ENCODE results near the gene SMYD5. TPM values are rescaled to one million over a fixed set of nuclear protein-coding genes. Genes with fewer than 3 reads are reported as not detected.
"Not testable (repeated sequence)": the region's sequence is repeated elsewhere in the genome, so short reads cannot be mapped to it uniquely, and the experiment has no call there.

Gene SMYD5
- 48.7 and 51.4 TPM in 2 replicates for total RNA-seq

- Mint-ChIP-seq H3K27me3 (ENCODE audit: low read depth) (peaks cover 9% of the 10 kb centered on the region), H3K4me1 (ENCODE audit: low read depth) (peaks cover 26% of the 10 kb centered on the region), H3K27ac (peak within 1 kb of the TSS; percentile 96), H3K36me3 (ENCODE audit: low read depth) (no peaks in the 10 kb centered on the region), H3K9me3 (no peaks in the 10 kb centered on the region), H3K4me3 (ENCODE audit: low read depth) (peak within 1 kb of the TSS; percentile 100)
- peak; percentile 86 for DNase-seq (ENCODE audit: low spot score)
- intact Hi-C loops (cut with micrococcal nuclease): loop anchor here (1.0 to 5.0 kb wide), 5 partner anchors 19 to 172 kb away; partner anchors contain the start of genes EGR4, PRADC1 and SFXN5
Measured at GRCh38 chr2:73214120-73215035, at the start of gene SMYD5. Gene SMYD5, plus strand, starts transcription at chr2:73214245. Its CDS starts 22 bp downstream, at chr2:73214267.

DNA sequence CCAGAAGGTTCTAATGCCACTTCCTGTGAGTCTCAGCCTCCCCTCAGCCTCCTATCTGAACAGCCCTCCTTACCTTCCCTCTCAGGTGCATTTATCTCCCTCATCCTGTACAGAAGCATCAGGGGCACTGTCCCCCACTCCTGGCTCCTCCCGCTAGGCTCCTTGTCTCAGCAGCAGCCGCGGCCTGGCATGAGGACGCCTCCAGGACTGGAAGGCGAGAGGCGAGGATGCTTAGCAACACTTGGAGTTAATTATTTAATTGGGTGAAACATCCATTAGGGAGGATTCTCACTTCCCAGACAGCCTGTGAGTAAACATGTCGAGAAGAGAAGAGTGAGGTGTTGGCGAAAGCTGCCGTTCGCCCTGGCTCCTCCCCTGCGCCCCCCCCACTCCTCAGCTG lies 48.1 kb upstream of the SMYD5 start:
- H3K4me3 Mint-ChIP-seq (ENCODE audit: low read depth); intact Hi-C loops (cut with micrococcal nuclease); H3K4me1 Mint-ChIP-seq (ENCODE audit: low read depth); H3K27ac Mint-ChIP-seq; H3K9me3 Mint-ChIP-seq; H3K36me3 Mint-ChIP-seq (ENCODE audit: low read depth); DNase-seq (ENCODE audit: low spot score); H3K27me3 Mint-ChIP-seq (ENCODE audit: low read depth): not testable (repeated sequence)

DNA sequence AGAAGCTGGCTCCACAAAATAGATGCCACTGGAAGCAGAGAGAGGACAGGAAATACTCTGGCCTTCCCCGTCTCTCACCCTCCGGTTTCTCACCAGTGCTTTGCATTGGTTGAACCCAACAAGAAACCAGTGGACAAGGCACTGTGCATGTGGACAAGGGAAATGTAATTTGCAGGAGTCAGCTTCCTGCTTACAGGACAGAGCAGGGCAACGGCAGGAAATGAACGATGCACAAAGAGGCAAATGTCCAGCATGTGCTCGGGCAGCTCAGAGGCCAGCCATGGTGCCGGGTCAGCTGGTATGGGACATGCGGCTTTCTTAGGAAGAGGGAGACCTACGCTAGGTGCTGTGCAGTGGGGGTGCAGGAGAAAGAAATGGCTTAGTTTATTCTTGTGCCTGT lies 47.2 kb upstream of the SMYD5 start:
- DNase-seq (ENCODE audit: low spot score); H3K4me3 Mint-ChIP-seq (ENCODE audit: low read depth); intact Hi-C loops (cut with micrococcal nuclease); H3K36me3 Mint-ChIP-seq (ENCODE audit: low read depth); H3K27me3 Mint-ChIP-seq (ENCODE audit: low read depth); H3K9me3 Mint-ChIP-seq; H3K4me1 Mint-ChIP-seq (ENCODE audit: low read depth); H3K27ac Mint-ChIP-seq: not testable (repeated sequence)

- peaks cover 12% of the 10 kb centered on the region for H3K27me3 Mint-ChIP-seq (ENCODE audit: low read depth)
- H3K36me3 Mint-ChIP-seq (ENCODE audit: low read depth); H3K4me1 Mint-ChIP-seq (ENCODE audit: low read depth); H3K4me3 Mint-ChIP-seq (ENCODE audit: low read depth); H3K9me3 Mint-ChIP-seq; DNase-seq (ENCODE audit: low spot score); H3K27ac Mint-ChIP-seq; intact Hi-C loops (cut with micrococcal nuclease): not testable (repeated sequence)
Measured at GRCh38 chr2:73168348-73168747, 45.7 kb upstream of the SMYD5 start.

DNA sequence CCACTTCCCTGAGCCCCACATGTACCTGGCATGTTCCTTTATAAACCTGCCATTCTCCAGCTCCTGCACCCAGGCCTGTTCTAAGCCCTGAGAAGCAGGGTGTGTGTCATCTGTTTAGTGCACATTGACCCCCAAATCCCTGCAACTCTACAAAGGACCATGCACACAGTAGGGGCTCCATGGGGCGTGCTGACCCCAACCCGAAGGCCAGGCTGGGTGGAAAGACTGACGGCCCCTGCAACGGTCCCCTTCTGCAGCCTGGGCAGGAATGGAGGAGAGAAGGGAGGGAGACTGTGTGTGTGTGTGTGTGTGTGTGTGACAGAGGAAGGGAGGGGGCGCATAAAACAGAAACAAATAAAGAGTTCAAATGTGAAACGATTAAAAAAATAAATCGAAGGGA lies 43.7 kb upstream of the SMYD5 start:
- H3K36me3 Mint-ChIP-seq (ENCODE audit: low read depth); H3K4me3 Mint-ChIP-seq (ENCODE audit: low read depth); H3K9me3 Mint-ChIP-seq; H3K4me1 Mint-ChIP-seq (ENCODE audit: low read depth); DNase-seq (ENCODE audit: low spot score); H3K27ac Mint-ChIP-seq; intact Hi-C loops (cut with micrococcal nuclease): not testable (repeated sequence)
- H3K27me3 Mint-ChIP-seq (ENCODE audit: low read depth): peaks cover 27% of the 10 kb centered on the region

DNA sequence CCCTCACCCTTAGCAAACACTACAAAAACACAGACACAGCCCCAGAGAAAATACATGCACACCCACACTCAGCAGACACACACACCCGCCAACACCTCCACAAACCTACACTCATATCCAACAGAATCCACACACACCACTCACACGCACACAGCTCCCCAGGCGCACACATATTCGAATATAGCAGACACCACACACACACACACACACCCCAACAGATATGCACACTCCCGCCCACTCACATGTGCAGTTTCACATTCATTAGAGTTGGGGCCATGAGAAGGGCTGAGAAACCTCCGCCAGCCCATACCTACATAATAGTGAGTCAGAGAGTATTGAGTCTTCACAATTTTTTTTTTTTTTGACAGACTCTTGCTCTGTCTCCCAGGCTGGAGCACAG lies 41.1 kb upstream of the SMYD5 start:
- Mint-ChIP-seq H3K27ac (no peak overlapping the region), H3K36me3 (ENCODE audit: low read depth) (no peaks in the 10 kb centered on the region), H3K4me1 (ENCODE audit: low read depth) (peaks cover 17% of the 10 kb centered on the region), H3K27me3 (ENCODE audit: low read depth) (peaks cover 41% of the 10 kb centered on the region), H3K4me3 (ENCODE audit: low read depth) (no peak overlapping the region), H3K9me3 (no peaks in the 10 kb centered on the region)
- intact Hi-C loops (cut with micrococcal nuclease): no loop called here
- DNase-seq (ENCODE audit: low spot score): no peak

GRCh38 chr2:73173781-73174180 lies 40.3 kb upstream of the SMYD5 start:
- H3K27me3 Mint-ChIP-seq (ENCODE audit: low read depth): peaks cover 47% of the 10 kb centered on the region
- H3K4me1 Mint-ChIP-seq (ENCODE audit: low read depth): peaks cover 17% of the 10 kb centered on the region
- H3K9me3 Mint-ChIP-seq: no peaks in the 10 kb centered on the region
- no peak overlapping the region for H3K27ac Mint-ChIP-seq
- no peak for DNase-seq (ENCODE audit: low spot score)
- H3K36me3 Mint-ChIP-seq (ENCODE audit: low read depth): no peaks in the 10 kb centered on the region
- intact Hi-C loops (cut with micrococcal nuclease): no loop called here
- no peak overlapping the region for H3K4me3 Mint-ChIP-seq (ENCODE audit: low read depth)

DNA sequence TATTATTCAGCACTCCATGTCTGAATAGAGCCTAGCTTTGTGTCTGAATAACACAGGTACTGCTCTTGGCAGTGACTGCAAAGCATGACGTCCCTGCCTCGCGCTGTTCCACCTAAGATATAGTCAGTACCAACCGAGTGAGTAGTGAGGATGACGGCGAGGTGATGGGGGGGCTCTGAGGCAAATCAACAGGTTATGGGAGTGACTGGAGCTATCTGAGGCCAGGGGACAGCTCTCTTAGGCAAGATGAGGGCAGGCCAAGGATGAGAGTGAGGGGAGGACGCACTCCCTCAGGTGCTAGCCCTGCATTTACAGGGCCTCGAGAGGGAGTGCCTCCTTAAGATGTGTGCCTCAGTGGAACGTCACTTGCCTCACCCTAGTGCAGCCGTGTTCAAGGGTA lies 39.8 kb upstream of the SMYD5 start:
- H3K9me3 Mint-ChIP-seq: no peaks in the 10 kb centered on the region
- intact Hi-C loops (cut with micrococcal nuclease): no loop called here
- peaks cover 17% of the 10 kb centered on the region for H3K4me1 Mint-ChIP-seq (ENCODE audit: low read depth)
- peaks cover 46% of the 10 kb centered on the region for H3K27me3 Mint-ChIP-seq (ENCODE audit: low read depth)
- no peak overlapping the region for H3K4me3 Mint-ChIP-seq (ENCODE audit: low read depth)
- no peaks in the 10 kb centered on the region for H3K36me3 Mint-ChIP-seq (ENCODE audit: low read depth)
- no peak overlapping the region for H3K27ac Mint-ChIP-seq
- no peak for DNase-seq (ENCODE audit: low spot score)

DNA sequence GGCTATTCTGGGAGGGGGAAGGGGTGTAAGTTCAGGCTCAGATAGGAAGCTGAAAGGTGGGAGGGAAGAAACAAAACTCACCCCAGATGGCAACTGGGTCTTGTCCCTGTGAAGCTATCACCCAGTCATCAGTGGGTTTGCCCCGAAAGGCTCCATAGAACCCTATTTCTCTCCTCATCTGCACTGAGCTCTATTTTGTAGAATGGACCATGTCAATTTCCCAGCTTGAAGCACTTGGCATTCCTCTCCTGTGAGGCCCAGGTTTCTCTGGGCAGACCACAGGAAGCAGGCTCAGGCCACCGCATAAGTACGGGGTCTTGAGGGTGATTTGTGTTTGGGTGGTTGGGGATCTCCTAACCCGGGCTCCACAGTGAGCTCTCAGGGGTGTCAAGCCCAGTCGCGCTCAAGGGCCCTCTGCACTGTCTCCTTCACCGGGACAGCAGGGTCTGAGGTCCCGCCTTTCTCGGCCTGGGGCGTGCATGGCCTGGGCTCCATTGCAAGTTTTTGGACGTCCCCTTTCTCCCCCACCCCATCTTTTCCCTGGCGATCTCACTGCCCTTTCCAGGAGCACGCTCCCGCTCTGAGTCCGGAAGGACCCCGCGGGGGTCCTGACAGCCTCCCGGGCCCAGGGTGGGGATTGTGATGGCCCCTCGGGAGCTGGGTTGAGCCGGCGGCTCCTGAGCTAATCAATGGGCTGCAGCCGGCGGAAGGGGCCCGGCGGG lies 38.9 kb upstream of the SMYD5 start:
- H3K36me3 Mint-ChIP-seq (ENCODE audit: low read depth): no peaks in the 10 kb centered on the region
- no peak for DNase-seq (ENCODE audit: low spot score)
- H3K9me3 Mint-ChIP-seq: no peaks in the 10 kb centered on the region
- no peak overlapping the region for H3K4me3 Mint-ChIP-seq (ENCODE audit: low read depth)
- H3K27ac Mint-ChIP-seq: no peak overlapping the region
- peaks cover 17% of the 10 kb centered on the region for H3K4me1 Mint-ChIP-seq (ENCODE audit: low read depth)
- intact Hi-C loops (cut with micrococcal nuclease): no loop called here
- H3K27me3 Mint-ChIP-seq (ENCODE audit: low read depth): peaks cover 53% of the 10 kb centered on the region

- H3K9me3 Mint-ChIP-seq: no peaks in the 10 kb centered on the region
- intact Hi-C loops (cut with micrococcal nuclease): loop anchor here (1.0 kb wide), 1 partner anchor 62 kb away; no protein-coding TSS in a partner anchor
- H3K4me1 Mint-ChIP-seq (ENCODE audit: low read depth): peaks cover 17% of the 10 kb centered on the region
- no peak overlapping the region for H3K4me3 Mint-ChIP-seq (ENCODE audit: low read depth)
- peaks cover 54% of the 10 kb centered on the region for H3K27me3 Mint-ChIP-seq (ENCODE audit: low read depth)
- no peaks in the 10 kb centered on the region for H3K36me3 Mint-ChIP-seq (ENCODE audit: low read depth)
- H3K27ac Mint-ChIP-seq: no peak overlapping the region
- DNase-seq (ENCODE audit: low spot score): peak; percentile 62
Measured at GRCh38 chr2:73175663-73176204, 38.3 kb upstream of the SMYD5 start.

DNA sequence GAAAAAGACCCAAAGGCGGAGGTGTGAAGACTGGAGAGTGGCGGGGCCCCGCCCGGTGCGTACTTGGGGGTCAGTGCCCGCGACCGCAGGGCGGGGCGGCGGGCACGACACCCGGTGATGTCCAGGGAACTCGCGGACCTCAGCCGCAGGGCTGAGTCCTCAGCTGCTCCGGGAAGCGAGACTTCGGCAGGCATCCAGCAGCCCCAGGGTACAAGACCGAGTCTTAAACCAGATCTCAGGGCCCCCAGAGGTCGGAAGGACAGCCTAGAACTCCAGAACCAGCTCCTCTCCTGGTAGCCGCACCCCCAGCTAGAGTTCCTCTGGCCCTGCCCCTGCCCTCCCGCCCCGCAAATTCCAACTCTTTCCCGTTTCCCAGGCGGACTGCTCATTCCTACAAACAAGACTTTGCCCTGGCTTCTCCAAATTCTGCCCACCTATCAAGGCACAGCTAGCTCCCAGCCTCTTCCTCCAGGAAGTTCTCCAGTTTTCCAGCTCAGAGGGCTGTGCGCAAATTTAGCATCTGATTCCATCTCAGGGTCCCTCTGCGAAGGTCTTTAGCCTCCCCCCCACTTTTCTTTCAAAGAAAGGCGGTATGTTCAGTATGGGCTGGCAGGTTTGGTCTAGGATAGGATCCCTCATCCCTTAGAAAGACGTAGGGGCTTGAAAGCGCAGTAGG lies 37.7 kb upstream of the SMYD5 start:
- H3K4me3 Mint-ChIP-seq (ENCODE audit: low read depth): peak overlapping the region; percentile 81
- H3K4me1 Mint-ChIP-seq (ENCODE audit: low read depth): peaks cover 20% of the 10 kb centered on the region
- H3K9me3 Mint-ChIP-seq: no peaks in the 10 kb centered on the region
- DNase-seq (ENCODE audit: low spot score): no peak
- H3K27ac Mint-ChIP-seq: no peak overlapping the region
- no peaks in the 10 kb centered on the region for H3K36me3 Mint-ChIP-seq (ENCODE audit: low read depth)
- intact Hi-C loops (cut with micrococcal nuclease): loop anchor here (1.0 kb wide), 1 partner anchor 63 kb away; no protein-coding TSS in a partner anchor
- peaks cover 58% of the 10 kb centered on the region for H3K27me3 Mint-ChIP-seq (ENCODE audit: low read depth)

DNA sequence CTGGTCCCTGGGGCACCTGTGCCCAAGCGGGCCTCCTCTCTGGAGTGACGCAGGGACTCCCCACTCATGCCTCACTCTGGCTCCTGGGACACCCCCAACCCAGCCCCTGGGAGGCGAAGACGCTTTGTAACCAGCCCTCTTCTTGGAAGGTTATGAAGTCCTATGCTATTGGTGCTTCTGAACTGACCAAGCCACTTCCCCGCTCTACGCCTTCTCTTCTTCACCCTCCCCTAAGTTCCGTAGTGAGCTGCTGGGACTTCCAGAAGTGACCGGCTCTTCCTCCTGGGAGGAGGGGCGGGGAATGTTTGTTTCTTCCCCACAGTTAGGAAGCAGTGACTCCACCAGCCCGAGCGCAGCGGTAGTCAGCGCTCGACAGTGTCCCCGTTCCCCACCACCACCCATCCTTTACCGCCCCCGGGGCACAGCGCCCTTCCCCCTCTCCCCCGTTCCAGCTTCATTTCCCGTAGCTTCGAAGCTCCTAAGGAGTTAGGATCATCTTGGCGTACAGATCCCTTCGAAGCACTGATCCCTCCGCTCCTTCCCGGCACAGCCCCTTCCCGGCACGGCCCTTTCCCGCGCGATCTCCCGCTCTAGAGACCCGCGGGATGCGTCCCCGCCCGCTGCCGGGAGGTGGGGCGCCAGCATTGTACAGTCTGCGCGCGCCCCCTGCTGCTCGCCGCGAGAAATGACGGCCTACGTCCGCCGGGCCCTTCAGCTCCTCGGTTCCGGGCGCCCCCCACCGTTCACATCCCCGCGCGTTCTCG lies 37.0 kb upstream of the SMYD5 start:
- peak; percentile 79 for DNase-seq (ENCODE audit: low spot score)
- H3K36me3 Mint-ChIP-seq (ENCODE audit: low read depth): no peaks in the 10 kb centered on the region
- intact Hi-C loops (cut with micrococcal nuclease): loop anchor here (1.0 kb wide), 6 partner anchors 35 to 285 kb away; no protein-coding TSS in a partner anchor
- H3K27ac Mint-ChIP-seq: no peak overlapping the region
- H3K4me1 Mint-ChIP-seq (ENCODE audit: low read depth): peaks cover 21% of the 10 kb centered on the region
- no peaks in the 10 kb centered on the region for H3K9me3 Mint-ChIP-seq
- peak overlapping the region; percentile 81 for H3K4me3 Mint-ChIP-seq (ENCODE audit: low read depth)
- peaks cover 56% of the 10 kb centered on the region for H3K27me3 Mint-ChIP-seq (ENCODE audit: low read depth)

All from activated T-helper 2 cell treated with anti-CD3 and anti-CD28 coated beads, Interferon-gamma antibody, Interleukin-2, Interleukin-4, amounts not matched to agents 10 μg/mL and 5 μg/mL and 100 μg/mL, durations not matched to agents 14 hours and 24 hours and 36 hours (primary cell).